GM12873 (cell line): Measurements from ENCODE around the gene COPS4.

Experiments used
- TF ChIP-seq, protein P1 (sequence below): IDR thresholded peaks from 2 replicates; pipeline ENCODE4 v1.5.1; 2012; ENCODE audit warnings: low read depth, mild to moderate bottlenecking, moderate library complexity, low read length, control low read depth; ENCODE audit not compliant: insufficient read depth; ENCODE audit errors: missing control alignments

The COPS4 gene

GRCh38 chr4:83110223-83110945 lies 75.4 kb downstream of the COPS4 start:
- TF ChIP-seq, protein P1, sequence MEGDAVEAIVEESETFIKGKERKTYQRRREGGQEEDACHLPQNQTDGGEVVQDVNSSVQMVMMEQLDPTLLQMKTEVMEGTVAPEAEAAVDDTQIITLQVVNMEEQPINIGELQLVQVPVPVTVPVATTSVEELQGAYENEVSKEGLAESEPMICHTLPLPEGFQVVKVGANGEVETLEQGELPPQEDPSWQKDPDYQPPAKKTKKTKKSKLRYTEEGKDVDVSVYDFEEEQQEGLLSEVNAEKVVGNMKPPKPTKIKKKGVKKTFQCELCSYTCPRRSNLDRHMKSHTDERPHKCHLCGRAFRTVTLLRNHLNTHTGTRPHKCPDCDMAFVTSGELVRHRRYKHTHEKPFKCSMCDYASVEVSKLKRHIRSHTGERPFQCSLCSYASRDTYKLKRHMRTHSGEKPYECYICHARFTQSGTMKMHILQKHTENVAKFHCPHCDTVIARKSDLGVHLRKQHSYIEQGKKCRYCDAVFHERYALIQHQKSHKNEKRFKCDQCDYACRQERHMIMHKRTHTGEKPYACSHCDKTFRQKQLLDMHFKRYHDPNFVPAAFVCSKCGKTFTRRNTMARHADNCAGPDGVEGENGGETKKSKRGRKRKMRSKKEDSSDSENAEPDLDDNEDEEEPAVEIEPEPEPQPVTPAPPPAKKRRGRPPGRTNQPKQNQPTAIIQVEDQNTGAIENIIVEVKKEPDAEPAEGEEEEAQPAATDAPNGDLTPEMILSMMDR: peak; percentile 90

DNA sequence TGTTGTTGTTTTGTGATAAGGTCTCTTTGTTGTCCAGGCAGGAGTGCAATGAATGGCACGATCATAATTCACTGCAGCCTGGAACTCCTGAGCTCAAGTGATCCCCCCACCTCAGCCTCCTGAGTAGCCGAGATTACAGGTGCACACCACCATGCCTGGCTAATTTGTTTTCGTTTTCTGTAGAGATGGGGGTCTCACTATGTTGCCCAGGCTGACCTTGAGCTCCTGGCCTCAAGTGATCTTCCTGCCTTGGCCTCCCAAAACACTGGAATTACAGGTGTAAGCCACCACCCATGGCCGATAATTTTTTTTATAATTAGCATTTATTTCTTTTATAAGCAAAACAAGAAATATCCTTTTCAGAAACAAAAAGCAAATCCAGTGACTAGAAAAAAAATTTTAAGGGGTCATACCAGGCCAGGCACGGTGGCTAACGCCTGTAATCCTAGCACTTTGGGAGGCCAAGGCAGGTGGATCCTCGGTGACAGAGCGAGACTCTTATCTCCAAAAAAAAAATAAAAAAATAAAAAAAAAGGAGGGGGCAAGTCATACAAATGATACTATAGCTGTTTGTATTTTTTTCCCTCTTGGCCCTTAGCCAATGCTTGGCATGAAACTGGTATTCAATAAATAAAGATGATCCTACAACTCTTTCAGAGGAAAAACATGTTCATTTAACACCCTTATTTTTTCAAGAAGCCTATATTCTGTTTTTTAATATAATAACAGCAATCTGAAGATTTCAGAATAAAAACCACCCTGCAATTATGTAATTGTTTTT lies 76.2 kb downstream of the COPS4 start:
- TF ChIP-seq, protein P1: no peak

- TF ChIP-seq, protein P1: no peak
Measured at GRCh38 chr4:83112231-83112630, 77.2 kb downstream of the COPS4 start.

DNA sequence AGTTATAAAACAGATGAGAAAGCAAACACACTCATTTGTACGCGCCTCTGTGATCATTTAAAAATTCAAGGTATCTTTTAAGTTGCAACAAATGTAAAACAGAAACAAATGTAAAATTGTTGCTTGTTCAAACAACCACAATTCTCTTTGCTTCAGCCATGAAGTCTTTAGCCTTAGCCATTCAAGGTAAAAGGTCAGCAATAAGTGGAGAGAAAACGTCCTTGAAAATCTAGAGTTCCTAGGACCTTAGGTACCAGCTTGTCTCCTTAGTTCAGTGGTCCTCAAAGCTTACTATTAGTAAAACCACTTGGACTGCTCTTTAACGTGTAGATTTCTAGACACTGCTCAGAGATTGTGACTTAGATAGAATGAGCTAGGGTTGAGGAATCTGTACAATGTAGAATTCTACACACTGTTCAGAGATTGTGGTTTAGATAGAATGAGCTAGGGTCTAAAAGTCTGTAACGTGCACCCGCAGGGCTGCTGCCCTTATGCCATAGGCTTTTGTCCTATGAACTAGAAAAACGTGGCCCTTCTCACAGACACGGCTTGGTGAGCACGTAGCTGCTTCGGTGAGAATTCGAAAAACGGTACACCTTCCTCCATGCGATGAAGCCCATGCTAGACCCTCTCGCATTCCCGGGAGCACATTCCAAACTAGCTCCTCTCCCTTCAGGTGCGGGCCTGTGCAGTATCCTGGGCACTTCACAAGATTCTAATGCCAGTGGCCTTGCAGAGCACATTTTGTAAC lies 77.9 kb downstream of the COPS4 start:
- TF ChIP-seq, protein P1: no peak

- TF ChIP-seq, protein P1: no peak
Measured at GRCh38 chr4:83113429-83113786, 78.4 kb downstream of the COPS4 start.

- TF ChIP-seq, protein P1: no peak
Measured at GRCh38 chr4:83114576-83114975, 79.6 kb downstream of the COPS4 start, which contains the start of gene PLAC8. Gene PLAC8 (minus strand): TSS chr4:83114729. CDS start chr4:83107921, 6,808 bp downstream.

- TF ChIP-seq, protein P1: no peak
Measured at GRCh38 chr4:83115000-83115399, 80.0 kb downstream of the COPS4 start.
